HG02642 (cell line): ENCODE measurements around the gene RARRES2.

Source experiments
- ATAC-seq: cut with Tn5 transposase; IDR thresholded peaks from one replicate; pipeline ENCODE4 v1.9.1; 2021; ENCODE audit warnings: mild to moderate bottlenecking; ENCODE audit not compliant: unreplicated experiment, poor library complexity

The RARRES2 gene

DNA sequence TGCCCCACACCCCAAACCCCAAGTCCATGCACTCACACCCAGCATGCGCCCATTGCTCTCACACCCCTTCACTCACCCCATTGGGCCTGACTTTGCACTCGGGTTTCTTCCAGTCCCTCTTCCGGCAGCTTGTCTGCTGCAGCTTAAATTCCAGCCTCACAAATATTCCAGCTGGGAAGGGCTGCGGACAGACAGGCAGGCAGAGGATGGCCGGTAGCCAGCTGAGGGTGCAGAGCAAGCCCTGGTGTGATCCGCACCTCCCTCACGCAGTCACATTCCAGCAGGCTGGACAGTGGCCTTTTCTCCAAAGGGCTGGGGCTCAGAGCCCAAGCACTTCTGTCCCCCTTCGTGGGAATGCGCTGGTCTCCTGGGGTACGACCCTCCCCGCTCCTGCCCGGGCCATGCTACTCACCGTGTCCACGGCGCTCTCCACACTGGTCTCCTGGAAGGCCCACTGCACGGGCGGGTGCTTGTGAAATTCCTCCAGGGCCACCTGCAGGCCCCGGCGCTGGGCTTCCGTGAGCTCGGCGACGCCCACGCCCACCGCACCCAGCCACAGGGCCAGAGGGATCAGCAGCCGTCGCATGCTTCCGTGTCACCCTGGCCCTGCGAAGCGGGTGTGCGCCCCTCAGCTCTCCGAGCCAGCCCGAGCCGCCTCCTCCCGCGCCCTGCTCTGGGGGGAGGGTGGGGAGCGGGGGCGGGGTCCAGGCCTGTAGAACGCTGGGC lies 1.2 kb downstream of the RARRES2 start:
- ATAC-seq, result peak; percentile 42

DNA sequence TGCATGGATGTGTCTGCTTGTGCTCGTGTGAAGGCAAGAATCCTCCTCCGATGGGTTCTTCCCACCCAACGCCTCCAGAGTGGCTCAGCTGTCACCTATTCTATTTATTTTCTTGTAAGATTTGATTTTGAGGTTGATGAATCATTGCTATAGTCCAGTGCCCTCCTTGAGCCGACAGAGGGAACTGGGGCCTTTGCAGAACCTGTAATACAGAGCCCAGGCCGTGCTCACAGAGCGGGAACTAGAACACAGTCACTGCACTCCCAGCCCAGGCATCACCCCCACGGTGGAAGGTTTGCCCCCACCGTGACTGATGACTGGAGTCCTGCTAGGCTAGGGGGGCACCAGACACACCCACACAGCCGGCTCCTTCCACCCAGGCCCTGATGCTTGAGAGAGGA lies 2.0 kb downstream of the RARRES2 start:
- ATAC-seq, result no peak

DNA sequence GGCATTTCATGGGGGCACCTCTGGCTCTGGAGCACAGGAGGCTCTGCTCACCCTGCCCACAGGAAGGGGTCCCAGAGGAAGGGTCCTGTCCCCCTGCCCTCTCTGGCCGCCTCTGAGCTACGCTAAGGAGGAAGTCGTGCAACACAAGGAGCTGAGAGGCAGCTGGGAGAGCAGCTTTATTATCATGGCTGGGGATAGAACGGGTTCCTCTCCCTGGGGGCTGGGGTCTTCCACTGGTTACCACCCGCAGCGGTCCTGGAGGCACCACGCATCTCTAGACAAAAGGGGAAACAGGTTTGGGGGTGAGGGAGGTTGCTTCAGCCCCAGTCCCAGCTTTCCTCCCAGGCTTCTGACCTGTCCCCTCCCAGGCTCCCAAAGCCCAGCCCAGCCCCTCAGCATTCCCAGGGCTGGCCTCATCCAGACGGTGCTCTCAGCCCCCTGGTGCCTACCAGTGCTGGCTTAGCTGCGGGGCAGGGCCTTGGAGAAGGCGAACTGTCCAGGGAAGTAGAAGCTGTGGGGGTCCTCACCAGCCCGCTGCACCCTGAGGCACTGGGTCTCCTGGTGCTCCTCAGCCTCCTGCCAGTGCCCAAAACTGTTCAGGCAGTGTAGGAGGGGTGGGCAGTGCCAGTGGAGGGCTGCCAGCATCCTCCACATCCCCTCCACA lies 3.1 kb downstream of the RARRES2 start:
- no peak for ATAC-seq

DNA sequence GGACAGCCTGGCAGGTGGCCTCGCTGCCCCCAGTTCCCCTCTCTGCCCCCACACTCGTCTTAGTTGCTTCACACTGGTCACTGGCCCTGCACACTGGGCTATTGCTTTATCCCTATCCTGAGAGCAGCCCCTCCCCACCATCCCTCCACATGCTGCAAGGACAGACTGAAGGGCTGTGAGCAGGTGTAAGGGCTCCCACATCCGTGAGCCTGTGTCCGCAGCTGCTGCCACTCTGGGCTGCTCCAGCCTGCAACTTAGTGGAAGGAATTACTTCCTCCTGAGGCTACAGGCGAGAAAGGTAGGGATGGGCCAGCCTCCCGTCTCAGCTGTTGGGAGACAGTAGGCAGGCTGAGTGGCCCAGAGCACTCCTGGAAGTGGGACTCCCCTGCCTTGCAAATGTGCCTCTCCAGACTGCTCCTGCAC lies 3.8 kb downstream of the RARRES2 start:
- no peak for ATAC-seq

DNA sequence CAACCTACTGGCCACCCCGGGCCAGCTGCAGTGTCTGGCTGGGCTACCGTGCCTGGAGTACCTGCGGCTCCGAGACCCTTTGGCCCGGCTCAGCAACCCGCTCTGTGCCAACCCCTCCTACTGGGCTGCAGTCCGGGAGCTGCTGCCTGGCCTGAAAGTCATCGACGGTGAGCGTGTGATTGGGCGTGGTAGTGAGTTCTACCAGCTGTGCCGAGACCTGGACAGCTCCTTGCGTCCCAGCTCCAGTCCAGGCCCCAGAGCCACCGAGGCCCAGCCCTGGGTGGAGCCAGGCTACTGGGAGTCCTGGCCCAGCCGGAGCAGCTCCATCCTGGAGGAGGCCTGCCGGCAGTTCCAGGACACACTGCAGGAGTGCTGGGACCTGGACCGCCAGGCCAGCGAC lies 4.2 kb downstream of the RARRES2 start:
- ATAC-seq, result no peak

DNA sequence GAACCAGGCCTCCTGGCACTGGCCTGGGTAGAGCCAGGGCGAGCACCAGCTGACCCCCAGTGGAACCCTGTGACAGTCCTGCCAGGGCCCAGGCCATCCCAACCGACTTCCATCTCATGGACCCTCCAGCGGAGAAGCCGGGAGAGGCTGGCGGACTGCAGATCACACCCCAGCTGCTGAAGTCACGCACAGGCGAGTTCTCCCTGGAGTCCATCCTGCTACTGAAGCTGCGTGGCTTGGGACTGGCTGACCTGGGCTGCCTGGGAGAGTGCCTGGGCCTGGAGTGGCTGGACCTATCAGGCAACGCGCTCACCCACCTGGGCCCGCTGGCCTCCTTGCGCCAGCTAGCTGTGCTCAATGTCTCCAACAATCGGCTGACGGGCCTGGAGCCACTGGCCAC lies 4.7 kb downstream of the RARRES2 start:
- no peak for ATAC-seq

DNA sequence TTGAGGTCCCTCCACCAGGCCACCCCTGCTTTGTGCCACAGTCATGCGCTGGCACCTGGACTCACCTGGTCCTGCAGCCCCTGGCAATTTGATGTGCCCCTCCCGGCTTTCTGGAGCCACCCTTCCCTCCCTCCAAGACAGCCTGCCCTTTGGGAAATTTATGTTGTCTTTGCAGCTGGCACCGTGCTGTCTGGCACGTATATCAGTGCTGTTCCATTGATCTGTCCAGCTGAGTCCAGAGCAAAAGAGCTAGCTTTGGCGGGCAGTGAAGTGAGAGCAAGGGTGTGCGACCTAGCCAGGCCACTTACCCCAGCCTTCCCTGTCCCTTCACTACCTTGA lies 5.7 kb downstream of the RARRES2 start:
- ATAC-seq, result no peak

DNA sequence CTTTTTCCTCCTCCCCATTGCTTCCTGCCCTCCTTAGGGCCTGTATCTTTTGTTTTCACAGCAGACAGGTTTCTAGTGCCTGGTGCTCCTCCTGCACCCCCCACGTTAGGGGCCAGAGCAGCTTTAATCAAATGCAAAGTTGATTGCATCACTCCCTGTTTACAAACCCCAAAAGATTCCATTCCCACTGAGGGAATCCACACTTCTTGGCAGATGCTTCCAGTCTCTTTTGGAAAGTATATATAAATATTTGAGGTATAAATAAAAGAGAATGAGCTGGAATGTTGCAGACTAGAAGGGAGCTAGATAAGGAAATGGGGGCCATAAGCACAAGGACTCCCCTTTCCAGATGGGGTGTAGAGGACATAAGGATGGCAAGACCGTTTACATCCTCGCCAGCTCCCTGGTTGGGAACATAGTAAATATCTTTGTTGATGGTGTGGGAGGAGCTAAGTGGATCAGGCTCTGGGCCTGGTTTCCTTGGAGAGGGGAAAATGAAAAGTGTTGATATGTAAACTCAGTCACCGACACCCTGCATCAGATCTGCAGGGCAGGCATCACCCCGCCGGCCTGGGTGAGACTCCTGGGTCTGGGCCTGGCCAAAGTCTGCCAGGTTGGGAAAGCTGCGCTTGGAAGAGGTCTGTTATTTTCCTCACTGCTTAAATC lies 6.2 kb downstream of the RARRES2 start:
- no peak for ATAC-seq

DNA sequence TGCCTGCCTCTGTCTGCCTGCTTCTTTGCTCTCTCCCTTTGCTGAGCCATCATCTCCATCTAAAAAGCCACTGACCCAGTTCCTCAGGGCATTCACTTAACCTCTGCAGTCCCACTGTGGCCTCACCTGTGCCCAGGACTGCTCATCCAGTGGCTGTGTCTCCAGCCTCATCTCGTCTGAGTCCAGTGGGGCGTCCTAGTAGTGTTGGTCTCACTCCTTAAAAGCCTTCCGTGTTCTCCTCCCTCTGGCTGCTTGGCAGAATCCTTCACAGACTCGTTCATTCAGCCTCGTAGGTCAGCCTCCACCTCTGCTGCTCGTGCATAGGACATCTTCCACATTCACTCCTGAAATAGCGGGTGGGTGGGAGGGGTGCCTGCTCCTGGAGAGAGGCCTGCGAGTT lies 7.3 kb downstream of the RARRES2 start:
- ATAC-seq, result no peak

DNA sequence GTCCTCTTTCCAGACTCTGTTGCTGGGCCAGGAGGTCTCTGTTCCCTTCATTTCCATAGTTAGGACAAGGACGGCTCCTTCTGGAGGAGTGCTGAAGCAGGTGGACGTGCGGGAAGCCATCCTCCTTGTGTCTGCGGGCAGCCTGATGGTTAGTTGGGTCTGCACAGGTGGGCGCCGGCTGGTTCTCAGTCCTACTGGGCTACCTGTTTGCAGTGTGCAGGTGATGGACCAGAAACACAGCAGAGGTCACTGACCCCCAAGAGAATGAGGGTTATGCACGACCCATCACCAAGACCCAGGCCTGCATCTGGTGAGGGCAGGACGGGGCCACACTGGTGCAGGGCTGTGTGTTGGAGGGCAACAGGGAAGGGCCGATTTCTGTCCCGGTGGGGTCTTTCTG lies 7.8 kb downstream of the RARRES2 start:
- no peak for ATAC-seq

DNA sequence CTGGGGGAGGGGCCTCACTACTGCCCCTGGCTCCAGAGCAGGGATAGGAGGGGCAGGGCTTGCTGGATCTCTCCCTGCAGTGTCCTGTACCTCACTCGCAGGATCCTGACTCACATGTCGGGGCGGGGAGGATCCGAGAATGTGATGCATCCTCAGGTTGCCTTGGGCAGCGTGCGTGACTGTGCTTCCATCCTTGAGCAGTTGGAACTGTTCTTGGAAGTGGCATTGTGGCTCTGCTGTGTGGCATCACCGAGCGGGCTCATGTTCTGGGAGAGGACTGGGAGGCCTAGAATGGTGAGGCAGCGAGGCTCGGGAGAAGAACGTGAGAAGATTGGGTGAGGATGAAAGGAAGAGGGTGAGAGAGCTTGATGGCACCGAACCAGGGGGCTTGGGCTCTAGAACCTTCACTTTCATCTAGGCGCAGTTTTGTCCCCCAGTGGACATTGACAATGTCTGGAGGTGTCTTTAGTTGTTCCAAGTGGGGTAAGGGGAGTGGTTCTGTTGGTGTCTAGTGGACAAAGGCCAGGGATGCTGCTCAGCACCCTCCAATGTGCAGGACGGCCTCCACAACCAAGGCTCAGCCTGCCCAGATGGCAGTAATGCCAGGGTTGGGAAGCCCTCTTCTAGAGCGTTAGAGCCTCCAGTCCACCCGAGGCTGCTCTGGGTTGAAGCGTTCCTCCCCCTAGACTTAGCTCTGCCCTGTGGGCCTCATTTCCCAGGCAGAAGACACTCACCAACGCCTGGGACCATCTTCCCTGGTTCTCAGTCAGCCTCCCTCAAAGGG lies 8.4 kb downstream of the RARRES2 start:
- ATAC-seq, result no peak

DNA sequence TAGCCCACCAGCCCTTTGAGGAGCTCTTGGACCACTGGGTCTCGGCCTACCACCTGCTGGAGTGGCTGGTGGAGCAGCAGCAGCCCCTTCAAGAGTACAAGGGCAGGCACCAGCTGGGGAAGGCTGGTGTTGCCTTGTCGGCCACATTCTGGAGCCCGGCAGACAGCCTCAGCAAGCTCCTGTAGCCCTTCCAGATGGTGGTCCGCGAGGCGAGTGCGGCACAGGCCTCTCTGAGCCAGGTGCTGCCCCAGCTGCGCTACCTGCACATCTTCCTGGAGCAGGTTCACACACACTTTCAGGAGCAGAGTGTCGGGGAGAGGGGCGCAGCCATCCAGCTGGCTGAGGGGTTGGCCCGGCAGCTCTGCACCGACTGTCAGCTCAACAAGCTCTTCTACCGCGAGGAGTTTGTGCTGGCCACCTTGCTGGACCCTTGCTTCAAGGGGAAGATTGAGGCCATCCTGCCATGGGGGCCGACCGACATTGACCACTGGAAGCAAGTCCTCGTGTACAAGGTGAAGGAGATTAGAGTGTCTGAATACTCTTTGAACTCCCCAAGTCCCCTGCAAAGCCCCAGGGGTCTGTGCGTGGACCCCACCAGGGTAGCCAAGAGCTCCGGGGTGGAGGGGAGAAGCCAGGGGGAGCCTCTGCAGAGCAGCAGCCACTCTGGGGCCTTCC lies 11.1 kb downstream of the RARRES2 start:
- ATAC-seq, result no peak

DNA sequence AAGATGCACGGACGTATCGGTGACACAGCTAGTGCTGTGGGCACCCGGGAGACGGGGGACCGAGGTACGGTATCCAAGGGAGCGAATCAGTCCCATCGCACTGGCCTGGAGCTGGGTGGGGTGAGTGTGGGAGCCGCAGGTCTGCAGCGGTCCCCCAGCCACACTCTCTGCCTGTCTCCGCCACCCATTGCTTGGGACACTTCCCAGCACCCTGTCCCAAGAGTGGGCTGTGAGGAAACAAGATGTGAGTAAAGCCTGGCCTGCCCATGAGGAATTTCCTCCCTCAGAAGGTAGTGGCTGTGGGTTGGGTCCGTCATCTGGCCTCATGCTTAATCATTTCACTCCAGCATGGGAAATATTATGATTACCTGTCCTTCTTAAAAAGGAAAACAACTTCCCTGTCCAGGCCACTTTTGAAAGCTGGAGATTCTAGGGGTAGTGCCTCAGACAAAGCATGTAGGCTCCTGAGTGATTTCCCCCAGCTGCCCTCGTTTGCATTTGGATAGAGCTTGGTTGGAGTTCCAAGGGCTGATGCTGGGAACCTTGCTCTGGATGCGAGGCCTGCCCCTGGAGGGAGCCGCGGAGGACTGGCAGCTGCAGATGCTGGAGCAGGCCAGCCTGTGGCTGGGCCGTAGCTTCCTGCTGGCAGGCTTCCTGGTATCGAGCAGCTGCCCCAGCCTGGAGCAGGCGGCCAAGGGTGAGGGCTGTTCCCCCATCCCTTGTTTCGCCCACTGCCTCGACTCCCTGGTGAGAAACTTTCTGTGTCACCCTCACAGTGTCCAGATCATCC lies 11.9 kb downstream of the RARRES2 start:
- ATAC-seq, result no peak

DNA sequence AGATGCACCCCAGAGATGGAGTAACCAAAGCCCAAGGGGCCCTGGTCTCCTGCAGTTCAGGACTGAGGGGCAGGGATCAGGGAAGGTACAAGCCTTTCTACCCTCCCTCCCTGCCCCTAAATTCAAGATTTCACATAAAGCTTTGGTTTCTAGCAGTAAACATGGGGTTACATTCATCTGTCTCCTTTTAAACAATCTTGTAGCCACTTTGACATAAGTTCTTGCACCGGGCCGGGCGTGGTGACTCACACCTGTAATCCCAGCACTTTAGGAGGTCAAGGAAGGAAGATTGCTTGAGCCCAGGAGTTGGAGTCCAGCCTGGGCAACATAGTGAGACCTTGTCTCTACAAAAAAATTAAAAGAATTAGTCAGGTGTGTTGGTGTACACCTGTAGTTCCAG lies 14.1 kb downstream of the RARRES2 start:
- ATAC-seq, result no peak

DNA sequence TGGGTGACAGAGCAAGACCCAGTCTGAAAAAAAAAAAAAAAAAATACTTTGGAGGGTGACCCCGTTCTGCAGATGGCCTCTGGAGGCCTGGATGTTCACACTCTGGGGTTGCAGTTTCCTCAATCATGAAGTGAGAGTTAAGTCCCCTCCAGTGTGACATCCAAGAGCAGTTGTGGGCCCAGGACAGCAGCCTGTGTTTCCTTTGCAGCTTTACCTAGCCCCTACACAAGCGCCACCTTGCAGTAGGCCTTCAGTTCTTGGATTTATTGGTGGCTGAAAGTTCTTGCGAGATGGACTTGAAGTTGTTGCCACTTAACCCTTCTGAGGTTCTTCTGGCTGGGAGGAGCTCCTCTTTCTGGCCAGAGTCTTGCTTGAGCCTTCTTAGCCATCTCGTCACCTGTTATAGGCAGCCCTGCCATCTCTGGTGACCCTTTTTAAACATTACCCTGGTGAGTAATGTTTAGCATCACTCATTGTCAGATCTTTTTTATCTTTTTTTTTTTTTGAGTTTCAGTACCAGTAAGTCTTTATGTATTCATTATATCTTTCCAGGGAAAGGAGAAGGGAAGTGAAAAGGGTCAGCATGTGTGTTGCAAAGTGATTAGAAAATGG lies 14.7 kb downstream of the RARRES2 start:
- ATAC-seq, result no peak

DNA sequence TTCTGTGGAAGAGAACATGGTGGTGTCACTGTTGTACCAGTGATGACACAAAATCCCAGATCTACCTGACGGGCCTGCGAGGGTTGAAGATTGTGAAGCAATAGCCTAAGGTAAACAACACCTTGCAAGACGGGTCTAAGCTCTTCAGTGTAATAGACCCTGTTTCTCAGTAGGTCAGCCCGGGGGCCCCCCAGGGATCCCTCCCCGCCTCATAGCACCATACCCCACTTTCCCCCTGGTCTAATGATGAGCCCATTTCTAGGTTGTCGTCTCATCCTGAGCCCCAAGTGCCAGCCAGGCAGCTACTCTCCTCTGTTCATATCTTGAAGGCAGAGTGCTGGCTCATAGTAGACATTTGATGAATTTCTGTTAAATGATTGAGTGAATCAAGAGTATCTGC lies 15.5 kb downstream of the RARRES2 start:
- ATAC-seq, result no peak

DNA sequence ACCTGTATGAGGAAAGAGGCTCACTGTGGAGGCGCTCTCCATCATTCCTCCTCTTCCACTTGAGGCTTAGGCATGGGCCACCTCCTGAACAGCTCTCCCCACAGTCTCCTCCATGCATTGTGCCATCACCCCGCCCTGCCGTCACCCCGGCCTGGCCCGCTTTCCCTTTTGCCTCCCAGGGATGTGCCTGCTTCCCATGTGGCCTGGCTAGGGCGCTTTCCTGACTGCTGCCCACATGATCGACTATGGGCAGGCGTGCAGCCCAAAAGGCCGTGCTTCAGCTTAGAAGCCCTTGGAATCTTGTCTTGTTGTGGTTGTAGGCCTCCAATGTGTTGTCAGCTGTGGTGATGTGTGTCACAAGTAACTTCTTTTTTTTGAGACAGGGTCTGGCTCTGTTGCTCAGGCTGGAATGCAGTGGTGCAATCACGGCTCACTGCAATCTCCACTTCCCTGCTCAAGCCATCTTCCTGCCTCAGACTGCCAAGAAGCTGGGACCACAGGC lies 16.3 kb downstream of the RARRES2 start:
- ATAC-seq, result no peak

DNA sequence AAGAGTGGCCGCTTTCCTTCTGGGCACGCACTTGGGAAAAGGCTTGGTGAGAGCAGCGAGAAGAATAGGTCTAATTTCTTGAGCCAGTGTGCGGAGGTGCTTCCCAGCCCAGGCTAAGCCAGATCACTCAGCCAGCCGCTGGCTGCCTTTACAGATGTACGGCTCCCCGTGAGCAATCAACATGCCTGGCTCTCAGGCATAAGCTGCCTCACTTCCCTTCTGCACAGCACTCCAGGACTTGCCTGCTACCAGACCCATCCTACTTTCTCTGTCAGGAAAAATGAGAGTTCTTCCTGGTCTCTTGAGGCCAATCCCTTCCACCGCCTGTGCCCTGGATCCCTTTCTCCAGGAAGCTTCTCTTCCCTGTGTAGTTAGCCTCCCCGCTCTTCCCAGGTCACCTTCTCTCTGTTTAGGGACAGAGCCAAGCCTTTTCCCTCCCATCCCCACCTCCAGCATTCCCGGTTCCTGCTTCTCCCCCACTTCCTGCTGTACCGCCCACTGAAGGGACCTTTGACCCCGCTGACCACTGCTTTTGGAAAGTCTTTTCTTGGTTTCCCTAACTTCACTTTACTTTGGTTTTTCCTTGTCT lies 17.0 kb downstream of the RARRES2 start:
- ATAC-seq, result no peak
